ENCODE results near the gene ACVRL1. TPM values are rescaled to one million over a fixed set of nuclear protein-coding genes. Genes with fewer than 3 reads are reported as not detected.

ACVRL1 gene
- total RNA-seq, 4 donors from 2014 or later: 46.4 to 169 (median 56.8) TPM

GRCh38 chr12:51943346-51943745, 36.0 kb downstream of the ACVRL1 start:
- no peaks in the 10 kb centered on the region for H3K4me1 ChIP-seq
- no peaks in the 10 kb centered on the region for H3K36me3 ChIP-seq
- no peaks in the 10 kb centered on the region for H3K9me3 ChIP-seq
- H3K4me3 ChIP-seq: no peak overlapping the region
- no peak overlapping the region for H3K27ac ChIP-seq
- TF ChIP-seq CTCF (IDR thresholded peaks at IDR 0.05) (no peak), POLR2A (IDR thresholded peaks at IDR 0.05) (no peak)
- no peaks in the 10 kb centered on the region for H3K27me3 ChIP-seq
- no peak for DNase-seq

GRCh38 chr12:51944608-51945233, 37.4 kb downstream of the ACVRL1 start:
- no peak for TF ChIP-seq POLR2A (IDR thresholded peaks at IDR 0.05)
- TF ChIP-seq CTCF (IDR thresholded peaks at IDR 0.05): no peak

GRCh38 chr12:51947246-51947996, 40.1 kb downstream of the ACVRL1 start:
- TF ChIP-seq POLR2A (IDR thresholded peaks at IDR 0.05): no peak
- TF ChIP-seq CTCF (IDR thresholded peaks at IDR 0.05): no peak

More at GRCh38 chr12:51944608-51945233, 37.4 kb downstream of the ACVRL1 start:
- Histone ChIP-seq H3K27me3 (no peaks in the 10 kb centered on the region), H3K4me3 (no peak overlapping the region), H3K4me1 (no peaks in the 10 kb centered on the region), H3K27ac (no peak overlapping the region), H3K9me3 (no peaks in the 10 kb centered on the region), H3K36me3 (no peaks in the 10 kb centered on the region)
- no peak for DNase-seq

GRCh38 chr12:51948066-51948465, 40.8 kb downstream of the ACVRL1 start:
- H3K9me3 ChIP-seq: no peaks in the 10 kb centered on the region
- no peak for DNase-seq
- no peak overlapping the region for H3K4me3 ChIP-seq
- H3K4me1 ChIP-seq: peaks cover 0 to 8% (median 1%) of the 10 kb centered on the region in 4 donors
- no peak overlapping the region for H3K27ac ChIP-seq
- TF ChIP-seq POLR2A (IDR thresholded peaks at IDR 0.05) (no peak), CTCF (IDR thresholded peaks at IDR 0.05) (no peak)
- H3K36me3 ChIP-seq: no peaks in the 10 kb centered on the region
- H3K27me3 ChIP-seq: no peaks in the 10 kb centered on the region

More at GRCh38 chr12:51947246-51947996, 40.1 kb downstream of the ACVRL1 start:
- Histone ChIP-seq H3K9me3 (no peaks in the 10 kb centered on the region), H3K4me3 (no peak overlapping the region), H3K36me3 (no peaks in the 10 kb centered on the region), H3K4me1 (peaks cover 0 to 3% (median under 1%) of the 10 kb centered on the region in 4 donors), H3K27ac (no peak overlapping the region), H3K27me3 (no peaks in the 10 kb centered on the region)
- DNase-seq: no peak

GRCh38 chr12:51949342-51950030, 42.2 kb downstream of the ACVRL1 start:
- Histone ChIP-seq H3K4me1 (peaks cover 0 to 10% (median 5%) of the 10 kb centered on the region in 4 donors), H3K36me3 (no peaks in the 10 kb centered on the region), H3K27ac (no peak overlapping the region), H3K4me3 (no peak overlapping the region), H3K27me3 (no peaks in the 10 kb centered on the region), H3K9me3 (no peaks in the 10 kb centered on the region)
- no peak for TF ChIP-seq CTCF (IDR thresholded peaks at IDR 0.05)
- TF ChIP-seq POLR2A (IDR thresholded peaks at IDR 0.05): no peak
- DNase-seq: no peak
